Glomerular visceral epithelial cell (primary cell): Measurements from ENCODE around the gene ENDOG.
"Not testable (repeated sequence)": the region's sequence is repeated elsewhere in the genome, so short reads cannot be mapped to it uniquely, and the experiment has no call there.

Experiments
- DNase-seq: peaks from one replicate; pipeline ENCODE4 v3.0.0-alpha.2; 2016; ENCODE audit errors: extremely low spot score

Gene ENDOG

DNA sequence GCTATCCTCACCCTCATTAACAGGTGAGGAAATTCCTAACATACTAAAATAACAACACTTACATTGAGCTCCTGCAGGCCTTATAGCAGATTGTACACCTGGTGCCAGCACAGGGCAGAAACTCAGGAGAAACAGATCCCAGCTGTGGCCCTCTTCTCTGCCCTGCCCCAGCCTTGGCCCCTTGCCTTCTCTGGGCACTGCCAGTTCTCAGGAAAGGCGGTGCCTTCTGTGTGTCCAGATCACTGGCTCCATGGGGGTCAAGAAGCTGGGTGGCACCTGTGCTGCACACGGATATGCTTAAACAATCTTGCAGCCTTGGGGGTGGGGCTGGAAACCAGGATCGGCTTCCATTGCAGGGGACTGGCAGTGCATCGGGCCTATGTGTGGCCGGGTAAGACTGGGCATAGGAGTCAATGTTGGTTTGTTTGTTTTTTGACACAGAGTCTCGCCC is 44.1 kb downstream of the ENDOG start:
- DNase-seq: no peak

DNA sequence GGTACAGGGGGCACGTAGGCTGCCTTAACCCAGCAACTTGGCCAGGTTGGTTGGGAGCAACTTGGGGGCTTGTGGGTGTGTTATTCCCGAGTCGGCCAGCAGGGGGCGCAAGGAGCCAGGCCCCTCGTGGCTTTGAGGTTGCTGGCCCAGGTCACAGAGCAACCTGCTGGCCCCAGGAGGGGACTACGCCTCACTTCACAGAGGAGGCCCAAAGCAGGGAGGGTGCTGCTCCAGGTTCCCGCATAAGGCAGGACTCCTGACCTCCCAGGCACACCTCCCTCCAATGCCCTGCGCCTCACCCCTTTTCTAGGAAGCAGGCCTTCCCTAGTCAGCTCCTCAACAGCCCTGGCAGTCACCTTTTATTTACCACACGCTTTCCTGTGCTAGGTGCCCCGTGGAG is 45.3 kb downstream of the ENDOG start:
- DNase-seq: peak; percentile 81

DNA sequence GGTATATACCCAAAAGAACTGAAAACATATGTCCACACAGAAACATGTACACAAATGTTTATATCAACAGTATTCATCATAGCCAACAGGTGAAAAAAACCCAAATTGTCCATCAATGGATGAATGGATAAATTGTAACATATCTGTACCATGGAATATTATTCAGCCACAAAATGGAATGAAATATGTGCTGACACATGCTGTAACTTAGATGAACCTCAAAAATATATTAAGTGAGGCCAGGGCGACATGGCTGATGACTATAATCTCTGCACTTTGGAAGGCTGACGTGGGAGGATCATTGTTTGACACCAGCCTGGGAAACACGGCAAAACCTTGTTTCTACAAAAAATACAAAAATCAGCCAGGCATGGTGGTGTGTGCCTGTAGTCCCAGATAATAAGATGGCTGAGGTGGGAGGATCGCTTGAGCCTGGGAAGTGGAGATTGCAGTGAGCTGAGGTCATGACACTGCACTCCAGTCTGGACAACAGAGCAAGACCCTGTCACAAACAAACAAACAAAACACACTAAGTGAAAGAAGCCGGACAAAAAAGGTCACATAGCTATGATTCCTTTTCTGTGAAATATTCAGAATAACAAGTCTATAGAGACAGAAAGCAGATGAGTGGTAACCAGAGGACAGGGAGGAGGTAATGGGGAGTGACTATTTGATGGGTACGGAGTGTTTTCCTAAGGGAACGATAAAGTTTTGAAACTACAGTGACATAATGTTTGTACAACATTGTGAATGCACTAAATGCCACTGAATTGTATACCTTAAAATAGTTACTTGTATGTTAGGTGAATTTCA is 52.0 kb downstream of the ENDOG start:
- DNase-seq: no peak

DNA sequence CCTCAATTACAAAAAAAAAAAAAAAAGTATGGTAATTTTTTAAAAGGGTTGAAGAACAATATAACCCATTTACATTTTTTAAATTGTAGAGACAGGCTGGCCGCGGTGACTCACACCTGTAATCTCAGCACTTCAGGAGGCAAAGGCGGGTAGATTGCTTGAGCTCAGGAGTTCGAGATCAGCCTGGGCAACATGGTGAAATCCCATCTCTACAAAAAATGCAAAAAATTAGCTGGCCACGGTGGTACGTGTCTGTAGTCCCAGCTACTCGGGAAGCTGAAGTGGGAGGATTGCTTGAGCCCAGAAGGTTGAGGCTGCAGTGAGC is 52.6 kb downstream of the ENDOG start:
- not testable (repeated sequence) for DNase-seq
